GM12875 (cell line): ENCODE results near the gene PCSK6.

ENCODE experiments used
- H3K4me3 ChIP-seq: one replicate; pipeline ENCODE4 v1.5.1; 2011; ENCODE audit warnings: low read depth, low read length, control low read depth
- TF ChIP-seq, protein P1 (sequence below): IDR thresholded peaks from 2 replicates; pipeline ENCODE4 v1.5.1; 2011; ENCODE audit warnings: low read depth, mild to moderate bottlenecking, control low read depth, inconsistent platforms, low read length, moderate library complexity, borderline replicate concordance; ENCODE audit not compliant: insufficient read depth

Gene PCSK6

DNA sequence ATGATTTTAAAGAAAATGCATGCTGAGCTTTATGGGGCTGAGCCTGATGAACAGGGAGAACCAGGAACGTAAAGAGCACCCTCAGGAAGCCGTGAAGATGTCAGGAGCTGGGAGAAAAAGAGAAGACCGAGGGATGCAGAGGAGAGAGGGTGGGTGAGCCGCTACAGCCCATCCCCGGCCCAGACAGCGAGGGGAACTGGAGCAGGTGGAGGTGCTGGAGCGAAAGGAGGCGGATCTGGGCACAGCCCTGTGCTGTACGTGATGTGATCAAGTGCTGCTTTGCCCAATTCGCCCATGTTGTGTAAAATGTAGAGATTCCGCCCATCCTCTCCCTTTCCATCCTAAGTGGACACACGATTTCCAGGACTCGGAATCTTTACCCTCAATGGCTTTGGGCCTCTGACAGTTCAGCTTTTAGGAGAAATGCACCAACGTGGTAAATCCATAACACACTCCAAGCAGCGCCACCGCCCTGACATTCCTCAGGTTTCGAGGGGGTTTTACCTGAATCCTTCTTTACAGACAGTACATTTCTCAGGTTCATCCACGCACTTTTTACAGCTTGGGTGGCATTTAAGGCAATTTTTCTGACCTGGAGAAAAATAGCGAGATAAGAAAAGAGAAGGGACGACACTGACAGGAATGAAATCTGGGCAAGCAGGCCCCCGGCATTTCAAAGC lies 167.4 kb downstream of the PCSK6 start:
- no peak overlapping the region for H3K4me3 ChIP-seq
- TF ChIP-seq, protein P1, sequence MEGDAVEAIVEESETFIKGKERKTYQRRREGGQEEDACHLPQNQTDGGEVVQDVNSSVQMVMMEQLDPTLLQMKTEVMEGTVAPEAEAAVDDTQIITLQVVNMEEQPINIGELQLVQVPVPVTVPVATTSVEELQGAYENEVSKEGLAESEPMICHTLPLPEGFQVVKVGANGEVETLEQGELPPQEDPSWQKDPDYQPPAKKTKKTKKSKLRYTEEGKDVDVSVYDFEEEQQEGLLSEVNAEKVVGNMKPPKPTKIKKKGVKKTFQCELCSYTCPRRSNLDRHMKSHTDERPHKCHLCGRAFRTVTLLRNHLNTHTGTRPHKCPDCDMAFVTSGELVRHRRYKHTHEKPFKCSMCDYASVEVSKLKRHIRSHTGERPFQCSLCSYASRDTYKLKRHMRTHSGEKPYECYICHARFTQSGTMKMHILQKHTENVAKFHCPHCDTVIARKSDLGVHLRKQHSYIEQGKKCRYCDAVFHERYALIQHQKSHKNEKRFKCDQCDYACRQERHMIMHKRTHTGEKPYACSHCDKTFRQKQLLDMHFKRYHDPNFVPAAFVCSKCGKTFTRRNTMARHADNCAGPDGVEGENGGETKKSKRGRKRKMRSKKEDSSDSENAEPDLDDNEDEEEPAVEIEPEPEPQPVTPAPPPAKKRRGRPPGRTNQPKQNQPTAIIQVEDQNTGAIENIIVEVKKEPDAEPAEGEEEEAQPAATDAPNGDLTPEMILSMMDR, result no peak

GRCh38 chr15:101320501-101321052 lies 168.9 kb downstream of the PCSK6 start:
- H3K4me3 ChIP-seq, result no peak overlapping the region
- TF ChIP-seq, protein P1, result peak; percentile 38; the same call in 1 of the 2 replicates

DNA sequence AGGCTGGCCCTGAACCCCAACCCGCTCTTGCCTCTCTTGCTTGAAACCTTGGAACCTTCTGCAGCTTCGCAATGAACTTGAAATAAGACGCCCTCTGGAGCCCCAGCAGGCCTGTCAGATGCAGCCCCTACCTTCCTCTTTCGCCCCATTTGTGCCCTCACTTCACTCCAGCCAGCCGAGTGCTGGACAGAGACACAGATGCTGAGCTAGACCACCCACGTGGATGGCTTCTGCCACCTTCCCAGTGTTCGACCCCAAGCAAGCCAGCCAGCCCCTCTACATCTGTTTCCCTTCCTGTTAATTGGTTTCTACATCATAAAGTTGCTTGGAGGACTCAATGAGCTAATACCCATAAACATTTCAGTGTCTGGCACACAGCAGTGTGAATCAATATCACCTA lies 170.7 kb downstream of the PCSK6 start:
- H3K4me3 ChIP-seq, result no peak overlapping the region
- TF ChIP-seq, protein P1, result no peak

DNA sequence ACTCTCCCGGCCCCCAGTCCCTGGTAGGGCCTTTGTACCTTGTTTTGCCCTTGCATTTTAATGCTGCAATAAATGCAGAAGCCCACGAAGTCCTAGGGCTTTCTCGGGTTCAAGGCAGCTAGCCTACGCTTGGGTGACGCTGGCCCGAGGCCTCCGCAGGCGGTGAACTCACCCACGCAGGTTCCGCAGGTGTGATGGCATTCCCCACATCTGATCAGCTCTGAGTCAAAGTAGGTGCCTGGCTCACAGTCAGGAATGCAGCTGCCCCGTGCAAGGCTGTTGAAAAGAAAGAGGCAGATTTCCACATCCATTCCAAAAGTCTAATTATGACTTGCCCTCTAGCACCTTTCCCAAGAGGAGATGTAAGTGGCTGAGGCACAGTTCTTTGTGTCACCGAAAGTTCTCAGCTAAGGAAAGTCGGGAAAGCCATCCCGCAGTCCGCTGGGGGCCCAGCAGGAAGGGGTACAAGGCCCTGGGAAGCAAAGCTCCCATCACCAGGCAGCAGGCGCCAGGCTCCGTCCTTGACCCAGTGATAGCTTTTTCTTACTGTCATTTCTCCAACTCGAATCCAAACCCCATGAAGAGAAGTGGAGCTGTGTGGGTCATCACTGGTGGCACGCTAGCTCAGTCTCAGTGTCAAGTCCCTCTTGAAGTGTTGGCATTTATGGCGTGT lies 171.2 kb downstream of the PCSK6 start:
- TF ChIP-seq, protein P1, result no peak

GRCh38 chr15:101317336-101317872 lies 172.1 kb downstream of the PCSK6 start:
- TF ChIP-seq, protein P1, result no peak
- H3K4me3 ChIP-seq, result no peak overlapping the region

More for the DNA sequence above, 171.2 kb downstream of the PCSK6 start:
- H3K4me3 ChIP-seq, result no peak overlapping the region

GRCh38 chr15:101316529-101316928 lies 173.0 kb downstream of the PCSK6 start:
- H3K4me3 ChIP-seq, result no peak overlapping the region
- TF ChIP-seq, protein P1, result no peak
